ENCODE measurements around the gene RPS6KA2.

Gene RPS6KA2

DNA sequence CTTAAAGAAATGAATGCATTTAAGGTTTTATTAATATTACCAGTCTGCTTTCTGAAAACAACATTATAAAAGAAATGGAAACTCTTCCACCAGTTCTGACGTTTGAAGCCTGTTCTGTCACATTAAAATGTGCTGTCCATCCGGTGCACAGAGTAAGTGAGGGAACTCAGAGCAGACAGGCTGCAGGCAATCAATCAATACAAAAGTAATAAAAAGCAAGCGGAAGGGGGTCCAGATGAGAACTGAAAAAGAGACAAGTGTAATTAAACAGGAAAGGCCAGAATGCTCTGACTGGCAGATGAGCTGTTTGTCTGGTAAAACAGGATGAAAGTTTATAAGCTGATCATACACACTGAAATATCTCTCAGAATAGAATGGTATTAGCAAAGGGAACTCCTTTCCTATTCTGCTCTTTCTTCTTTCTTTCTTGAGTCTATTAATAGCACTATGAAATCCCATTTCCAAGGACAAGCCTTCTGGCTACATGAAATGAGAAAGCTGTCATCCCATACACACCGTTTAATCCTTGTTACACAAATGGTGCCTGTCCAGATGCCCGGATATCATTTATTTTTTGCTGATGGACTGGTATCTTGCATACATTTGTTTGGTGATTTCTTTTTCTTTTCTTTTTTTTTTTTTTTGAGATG, 134.8 kb downstream of the RPS6KA2 start:
- WGBS (ENCODE audit: extremely low coverage, insufficient coverage, insufficient read length) = no CpG with 5 or more reads among the region's 5 CpGs
- Histone ChIP-seq H3K79me1 (ENCODE audit: low read length) (peaks cover 3% of the 10 kb centered on the region), H3K27ac (ENCODE audit: low read depth, low read length) (no peak overlapping the region), H3K79me2 (ENCODE audit: control insufficient read depth, insufficient read depth, low read length, poor library complexity) (no peaks in the 10 kb centered on the region), H3K18ac (ENCODE audit: low read length) (no peak overlapping the region), H3K9ac (ENCODE audit: low read length) (no peak overlapping the region), H3K4ac (ENCODE audit: low read depth, low read length) (no peak overlapping the region), H2BK5ac (ENCODE audit: low read depth, low read length, poor library complexity) (no peak overlapping the region), H3K14ac (ENCODE audit: low read length) (no peak overlapping the region), H3K27me3 (ENCODE audit: insufficient read depth, low read length) (no peaks in the 10 kb centered on the region), H2BK120ac (ENCODE audit: insufficient read depth, low read length, poor library complexity) (no peak overlapping the region), H3K9me3 (ENCODE audit: insufficient read depth, low read depth, low read length) (no peaks in the 10 kb centered on the region), H3K4me2 (ENCODE audit: low read length) (no peak overlapping the region), H4K8ac (ENCODE audit: low read depth, low read length) (no peak overlapping the region), H4K12ac (ENCODE audit: low read depth, low read length) (no peak overlapping the region), H4K91ac (ENCODE audit: low read depth, low read length) (no peak overlapping the region), H3K4me3 (ENCODE audit: low read depth, low read length) (no peak overlapping the region), H3K4me1 (ENCODE audit: control insufficient read depth in 1 of 2, insufficient read depth in 2 of 2, low read length in 2 of 2) (peaks cover 3 to 8% of the 10 kb centered on the region in 2 experiments), H2BK12ac (ENCODE audit: low read length) (no peak overlapping the region), H2AK5ac (ENCODE audit: low read length) (no peak overlapping the region), H2AFZ (ENCODE audit: insufficient read depth, low read length, poor library complexity) (no peak overlapping the region), H3K36me3 (ENCODE audit: control insufficient read depth in 1 of 2, insufficient read depth in 2 of 2, low read length in 2 of 2) (peaks cover 11% of the 10 kb centered on the region in 2 experiments), H3K23ac (ENCODE audit: low read length) (no peak overlapping the region)
- no peak for DNase-seq

DNA sequence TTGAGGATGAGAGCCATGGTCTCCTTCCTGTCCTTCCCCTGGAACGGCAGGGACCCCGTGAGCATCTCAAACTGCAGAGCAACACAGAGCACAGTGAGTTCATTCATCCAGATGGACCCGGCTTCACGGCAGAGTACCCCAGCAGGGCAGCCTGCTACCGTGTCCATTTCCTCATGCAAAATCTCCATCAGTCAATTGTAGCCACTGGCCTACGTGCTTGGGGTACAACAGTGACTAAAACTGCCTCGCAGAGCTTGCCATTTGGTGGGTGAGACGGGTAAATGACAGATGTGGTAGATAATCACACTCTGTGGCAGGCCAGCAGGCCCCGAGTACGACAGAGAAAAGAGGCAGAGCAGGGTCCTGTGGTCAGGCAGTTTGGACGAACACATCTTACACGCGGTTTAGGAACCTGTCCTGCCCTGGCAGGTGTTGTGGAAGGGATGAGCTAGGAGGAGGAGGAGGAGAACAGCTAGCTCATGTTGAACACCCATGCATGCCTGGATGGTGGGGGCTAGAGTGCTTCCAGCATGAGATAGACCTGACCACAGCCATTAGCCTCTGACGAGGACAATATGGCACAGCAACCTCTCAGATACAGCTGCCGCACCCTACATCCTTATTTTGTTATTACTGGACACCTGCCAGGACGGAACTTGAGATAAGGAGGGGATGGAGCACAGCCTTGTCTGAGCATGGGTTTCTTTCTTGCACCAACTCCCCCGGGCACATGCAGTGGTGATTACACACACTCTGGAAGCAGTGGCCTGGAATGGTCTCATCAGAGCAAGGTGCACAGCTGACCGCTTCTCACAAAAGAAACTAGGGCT, 136.2 kb downstream of the RPS6KA2 start:
- no peak overlapping the region for H3K4me2 ChIP-seq (ENCODE audit: low read length)
- H3K18ac ChIP-seq (ENCODE audit: low read length) = no peak overlapping the region
- H3K27me3 ChIP-seq (ENCODE audit: insufficient read depth, low read length) = no peaks in the 10 kb centered on the region
- no peak overlapping the region for H4K12ac ChIP-seq (ENCODE audit: low read depth, low read length)
- WGBS (ENCODE audit: extremely low coverage, insufficient coverage, insufficient read length) = no CpG with 5 or more reads among the region's 18 CpGs
- peaks cover 13% of the 10 kb centered on the region in 2 experiments for H3K36me3 ChIP-seq (ENCODE audit: control insufficient read depth in 1 of 2, insufficient read depth in 2 of 2, low read length in 2 of 2)
- no peak overlapping the region for H3K27ac ChIP-seq (ENCODE audit: low read depth, low read length)
- H3K23ac ChIP-seq (ENCODE audit: low read length) = no peak overlapping the region
- no peaks in the 10 kb centered on the region for H3K79me2 ChIP-seq (ENCODE audit: control insufficient read depth, insufficient read depth, low read length, poor library complexity)
- no peak overlapping the region for H3K9ac ChIP-seq (ENCODE audit: low read length)
- H3K4me1 ChIP-seq (ENCODE audit: control insufficient read depth in 1 of 2, insufficient read depth in 2 of 2, low read length in 2 of 2) = peaks cover 3 to 4% of the 10 kb centered on the region in 2 experiments
- H3K4me3 ChIP-seq (ENCODE audit: low read depth, low read length) = no peak overlapping the region
- no peak overlapping the region for H4K8ac ChIP-seq (ENCODE audit: low read depth, low read length)
- no peak overlapping the region for H2AFZ ChIP-seq (ENCODE audit: insufficient read depth, low read length, poor library complexity)
- no peak overlapping the region for H3K14ac ChIP-seq (ENCODE audit: low read length)
- no peak overlapping the region for H2BK120ac ChIP-seq (ENCODE audit: insufficient read depth, low read length, poor library complexity)
- no peaks in the 10 kb centered on the region for H3K9me3 ChIP-seq (ENCODE audit: insufficient read depth, low read depth, low read length)
- no peak overlapping the region for H2BK5ac ChIP-seq (ENCODE audit: low read depth, low read length, poor library complexity)
- H2AK5ac ChIP-seq (ENCODE audit: low read length) = no peak overlapping the region
- no peak for DNase-seq
- no peak overlapping the region for H4K91ac ChIP-seq (ENCODE audit: low read depth, low read length)
- H3K4ac ChIP-seq (ENCODE audit: low read depth, low read length) = no peak overlapping the region
- no peak overlapping the region for H2BK12ac ChIP-seq (ENCODE audit: low read length)
- peaks cover 3% of the 10 kb centered on the region for H3K79me1 ChIP-seq (ENCODE audit: low read length)

DNA sequence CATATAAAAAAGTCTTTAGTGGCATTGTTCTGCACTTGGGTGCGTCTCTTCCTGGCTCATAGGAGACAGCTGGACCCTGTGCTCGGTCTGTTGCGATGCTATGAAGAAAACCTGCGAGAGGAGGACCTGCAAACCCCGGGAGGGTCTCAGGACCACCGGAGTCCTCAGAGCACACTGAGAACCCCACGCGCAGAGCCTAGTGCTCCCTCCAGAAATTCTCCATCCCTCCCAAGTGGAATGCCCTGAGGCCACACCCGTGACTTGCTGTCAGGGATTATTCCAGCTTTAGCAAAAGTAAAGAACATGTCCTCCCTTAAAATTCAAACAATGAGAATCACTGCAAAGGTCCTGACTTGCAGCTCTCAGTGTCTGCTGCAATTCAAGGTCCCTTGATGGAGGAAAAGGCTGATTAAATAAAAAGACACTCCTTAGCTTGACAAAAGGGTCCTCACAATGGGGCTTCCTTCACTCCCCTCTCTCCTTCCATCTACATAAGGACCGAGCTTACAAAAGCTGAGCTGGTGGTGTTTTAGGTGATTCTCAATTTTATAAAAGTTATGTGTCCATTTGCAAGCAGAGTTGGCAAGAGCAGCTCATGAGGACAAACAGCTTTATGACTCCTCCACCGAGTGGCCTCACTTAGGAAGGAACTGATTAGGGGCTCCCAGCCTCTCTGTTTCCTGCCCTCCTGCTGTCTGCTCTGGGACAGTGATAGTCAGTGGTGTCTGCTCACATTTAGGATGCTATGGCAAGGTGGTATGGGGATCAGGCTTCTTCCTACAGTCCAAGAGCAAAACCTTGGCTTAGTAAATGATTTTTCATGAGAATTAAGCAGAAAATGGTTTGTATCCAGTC, 137.5 kb downstream of the RPS6KA2 start:
- Histone ChIP-seq H3K27me3 (ENCODE audit: insufficient read depth, low read length) (no peaks in the 10 kb centered on the region), H3K79me1 (ENCODE audit: low read length) (no peaks in the 10 kb centered on the region), H3K4me3 (ENCODE audit: low read depth, low read length) (no peak overlapping the region), H3K4ac (ENCODE audit: low read depth, low read length) (no peak overlapping the region), H3K18ac (ENCODE audit: low read length) (no peak overlapping the region), H2BK120ac (ENCODE audit: insufficient read depth, low read length, poor library complexity) (no peak overlapping the region), H3K36me3 (ENCODE audit: control insufficient read depth in 1 of 2, insufficient read depth in 2 of 2, low read length in 2 of 2) (peaks cover 10 to 15% of the 10 kb centered on the region in 2 experiments), H2BK12ac (ENCODE audit: low read length) (no peak overlapping the region), H3K27ac (ENCODE audit: low read depth, low read length) (no peak overlapping the region), H4K91ac (ENCODE audit: low read depth, low read length) (no peak overlapping the region), H3K79me2 (ENCODE audit: control insufficient read depth, insufficient read depth, low read length, poor library complexity) (no peaks in the 10 kb centered on the region), H2BK5ac (ENCODE audit: low read depth, low read length, poor library complexity) (no peak overlapping the region), H4K8ac (ENCODE audit: low read depth, low read length) (no peak overlapping the region), H2AFZ (ENCODE audit: insufficient read depth, low read length, poor library complexity) (no peak overlapping the region), H4K12ac (ENCODE audit: low read depth, low read length) (no peak overlapping the region), H3K14ac (ENCODE audit: low read length) (no peak overlapping the region), H3K23ac (ENCODE audit: low read length) (no peak overlapping the region), H3K9ac (ENCODE audit: low read length) (no peak overlapping the region), H3K9me3 (ENCODE audit: insufficient read depth, low read depth, low read length) (no peaks in the 10 kb centered on the region), H3K4me1 (ENCODE audit: control insufficient read depth in 1 of 2, insufficient read depth in 2 of 2, low read length in 2 of 2) (peaks cover 0 to 3% of the 10 kb centered on the region in 2 experiments), H2AK5ac (ENCODE audit: low read length) (no peak overlapping the region), H3K4me2 (ENCODE audit: low read length) (no peak overlapping the region)
- no peak for DNase-seq
- no CpG with 5 or more reads among the region's 11 CpGs for WGBS (ENCODE audit: extremely low coverage, insufficient coverage, insufficient read length)

DNA sequence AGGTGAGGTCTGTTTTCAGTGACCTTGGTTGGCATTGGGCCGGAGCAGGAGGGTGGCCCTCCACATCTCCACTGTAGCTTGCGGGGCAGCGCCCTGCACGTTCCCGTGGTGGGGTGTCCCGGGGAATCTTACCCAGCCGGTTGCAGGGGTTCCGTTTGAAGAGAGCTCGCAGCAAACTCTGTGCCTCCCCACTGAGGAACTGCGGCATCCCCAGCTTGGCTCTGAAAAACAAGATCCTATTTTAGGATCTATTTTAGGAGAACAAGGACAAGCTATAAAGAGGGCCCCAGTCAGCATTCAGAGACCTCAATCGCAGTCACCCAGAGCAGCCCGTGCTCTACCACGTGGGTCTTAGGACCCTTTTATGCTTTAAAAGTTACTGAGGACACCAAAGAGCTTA, 138.3 kb downstream of the RPS6KA2 start:
- H2BK12ac ChIP-seq (ENCODE audit: low read length) = no peak overlapping the region
- H3K14ac ChIP-seq (ENCODE audit: low read length) = no peak overlapping the region
- WGBS (ENCODE audit: extremely low coverage, insufficient coverage, insufficient read length) = no CpG with 5 or more reads among the region's 13 CpGs
- H2BK5ac ChIP-seq (ENCODE audit: low read depth, low read length, poor library complexity) = no peak overlapping the region
- H3K79me2 ChIP-seq (ENCODE audit: control insufficient read depth, insufficient read depth, low read length, poor library complexity) = no peaks in the 10 kb centered on the region
- H3K9ac ChIP-seq (ENCODE audit: low read length) = no peak overlapping the region
- H2BK120ac ChIP-seq (ENCODE audit: insufficient read depth, low read length, poor library complexity) = no peak overlapping the region
- no peaks in the 10 kb centered on the region for H3K79me1 ChIP-seq (ENCODE audit: low read length)
- H3K4me3 ChIP-seq (ENCODE audit: low read depth, low read length) = no peak overlapping the region
- no peak overlapping the region for H3K27ac ChIP-seq (ENCODE audit: low read depth, low read length)
- DNase-seq = no peak
- no peaks in the 10 kb centered on the region for H3K27me3 ChIP-seq (ENCODE audit: insufficient read depth, low read length)
- H3K9me3 ChIP-seq (ENCODE audit: insufficient read depth, low read depth, low read length) = no peaks in the 10 kb centered on the region
- H2AK5ac ChIP-seq (ENCODE audit: low read length) = no peak overlapping the region
- no peak overlapping the region for H3K23ac ChIP-seq (ENCODE audit: low read length)
- no peak overlapping the region for H2AFZ ChIP-seq (ENCODE audit: insufficient read depth, low read length, poor library complexity)
- H3K4ac ChIP-seq (ENCODE audit: low read depth, low read length) = no peak overlapping the region
- H4K8ac ChIP-seq (ENCODE audit: low read depth, low read length) = no peak overlapping the region
- H3K4me2 ChIP-seq (ENCODE audit: low read length) = no peak overlapping the region
- H4K91ac ChIP-seq (ENCODE audit: low read depth, low read length) = no peak overlapping the region
- peaks cover 0 to 3% of the 10 kb centered on the region in 2 experiments for H3K4me1 ChIP-seq (ENCODE audit: control insufficient read depth in 1 of 2, insufficient read depth in 2 of 2, low read length in 2 of 2)
- no peak overlapping the region for H4K12ac ChIP-seq (ENCODE audit: low read depth, low read length)
- peaks cover 5 to 11% of the 10 kb centered on the region in 2 experiments for H3K36me3 ChIP-seq (ENCODE audit: control insufficient read depth in 1 of 2, insufficient read depth in 2 of 2, low read length in 2 of 2)
- H3K18ac ChIP-seq (ENCODE audit: low read length) = no peak overlapping the region
